ENCODE measurements around the gene CHD5.
"Not testable (repeated sequence)": the region's sequence is repeated elsewhere in the genome, so short reads cannot be mapped to it uniquely, and the experiment has no call there.

The CHD5 gene

DNA sequence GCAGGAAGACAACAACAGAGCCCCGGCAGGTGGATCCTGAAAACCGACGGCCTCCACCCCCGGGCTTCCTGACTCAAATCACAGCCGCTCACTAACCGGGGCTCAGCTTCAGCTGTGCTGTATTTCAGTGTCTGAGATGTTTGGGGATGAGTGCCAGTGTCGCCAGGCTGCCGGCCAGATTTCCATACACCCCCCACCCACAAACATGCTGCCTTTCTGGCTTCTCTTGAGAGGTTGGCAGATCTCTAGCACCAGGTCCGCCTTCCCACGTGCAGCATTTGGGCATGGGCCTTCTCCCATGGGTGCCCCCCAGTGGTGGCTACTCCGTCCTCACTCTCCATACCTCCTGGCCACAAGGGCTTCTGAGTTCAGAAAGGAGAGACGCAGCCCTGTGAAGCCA, 99.7 kb downstream of the CHD5 start:
- no peak for DNase-seq

DNA sequence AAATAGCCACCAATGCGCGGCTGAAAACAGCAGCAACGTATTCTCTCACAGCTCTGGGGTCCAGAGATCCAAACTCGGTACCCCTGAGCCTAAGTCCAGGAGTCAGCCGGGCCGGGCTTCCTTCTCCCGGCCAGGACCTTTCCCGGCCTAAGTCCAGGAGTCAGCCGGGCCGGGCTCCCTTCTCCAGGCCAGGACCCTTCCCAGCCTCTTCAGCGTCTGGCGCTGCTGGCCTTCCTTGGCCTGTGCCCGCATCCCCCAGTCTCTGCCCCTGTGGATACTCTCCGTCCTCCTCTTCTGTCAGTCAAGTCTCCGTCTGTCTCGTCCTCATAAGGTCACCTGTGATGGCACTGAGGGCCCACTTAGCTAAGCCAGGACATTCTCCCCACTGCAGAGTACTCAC, 102.2 kb downstream of the CHD5 start:
- DNase-seq = no peak

DNA sequence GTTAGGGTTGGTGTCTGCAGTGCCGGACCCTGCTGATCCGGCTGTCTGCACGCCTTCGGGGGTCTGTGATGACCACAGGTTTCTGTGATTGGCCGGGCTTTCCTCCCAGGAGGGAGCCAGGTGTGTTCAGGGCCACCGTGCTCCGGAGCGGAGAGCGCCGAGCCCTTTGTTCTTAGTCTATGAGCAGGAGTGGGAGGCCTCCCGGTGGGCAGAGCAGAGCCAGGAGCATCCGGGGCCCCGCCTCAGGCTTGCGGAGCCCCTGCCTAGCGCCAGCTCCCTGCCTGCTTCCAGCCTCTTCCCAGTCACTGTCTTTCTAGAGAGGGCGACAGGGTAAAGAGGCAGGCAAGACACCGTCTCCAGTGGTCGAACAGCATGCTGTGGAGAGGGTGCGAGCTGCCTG, 102.6 kb downstream of the CHD5 start:
- no peak for DNase-seq

DNA sequence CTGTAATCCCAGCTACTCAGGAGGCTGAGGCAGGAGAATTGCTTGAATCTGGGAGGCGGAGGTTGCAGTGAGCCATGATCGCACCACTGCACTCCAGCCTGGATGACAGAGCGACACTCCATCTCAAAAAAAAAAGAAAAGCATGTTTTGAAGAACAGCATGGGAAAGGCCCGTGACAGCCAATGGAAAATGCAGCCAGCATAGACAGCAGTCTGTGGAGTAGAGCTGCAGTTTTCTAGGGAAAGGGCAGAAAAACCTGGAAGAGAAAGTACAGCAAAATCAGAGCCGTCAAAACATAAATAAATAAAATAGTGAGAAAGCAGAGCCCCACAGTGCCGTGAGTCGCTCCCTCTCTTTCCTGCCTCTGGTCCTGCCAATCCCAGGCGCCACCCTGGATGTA, 103.1 kb downstream of the CHD5 start:
- not testable (repeated sequence) for DNase-seq

DNA sequence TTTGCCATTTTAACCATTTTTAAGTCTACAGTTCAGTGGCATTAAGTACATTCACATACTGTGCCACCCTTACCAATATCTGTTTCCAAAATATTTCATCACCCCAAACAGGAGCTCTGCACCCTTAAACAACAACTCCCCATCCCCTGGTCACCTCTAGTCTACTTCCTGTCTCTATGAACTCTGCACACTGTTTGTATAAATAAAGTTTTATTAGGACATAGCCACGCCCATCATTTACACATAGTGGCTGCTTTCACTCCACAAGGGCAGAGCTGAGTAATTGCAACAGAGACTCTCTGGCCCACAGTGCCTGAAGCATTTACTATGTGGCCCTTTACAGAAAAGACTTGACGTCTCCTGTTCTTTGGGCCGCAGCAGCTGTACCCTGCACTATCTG, 104.4 kb downstream of the CHD5 start:
- DNase-seq = no peak

DNA sequence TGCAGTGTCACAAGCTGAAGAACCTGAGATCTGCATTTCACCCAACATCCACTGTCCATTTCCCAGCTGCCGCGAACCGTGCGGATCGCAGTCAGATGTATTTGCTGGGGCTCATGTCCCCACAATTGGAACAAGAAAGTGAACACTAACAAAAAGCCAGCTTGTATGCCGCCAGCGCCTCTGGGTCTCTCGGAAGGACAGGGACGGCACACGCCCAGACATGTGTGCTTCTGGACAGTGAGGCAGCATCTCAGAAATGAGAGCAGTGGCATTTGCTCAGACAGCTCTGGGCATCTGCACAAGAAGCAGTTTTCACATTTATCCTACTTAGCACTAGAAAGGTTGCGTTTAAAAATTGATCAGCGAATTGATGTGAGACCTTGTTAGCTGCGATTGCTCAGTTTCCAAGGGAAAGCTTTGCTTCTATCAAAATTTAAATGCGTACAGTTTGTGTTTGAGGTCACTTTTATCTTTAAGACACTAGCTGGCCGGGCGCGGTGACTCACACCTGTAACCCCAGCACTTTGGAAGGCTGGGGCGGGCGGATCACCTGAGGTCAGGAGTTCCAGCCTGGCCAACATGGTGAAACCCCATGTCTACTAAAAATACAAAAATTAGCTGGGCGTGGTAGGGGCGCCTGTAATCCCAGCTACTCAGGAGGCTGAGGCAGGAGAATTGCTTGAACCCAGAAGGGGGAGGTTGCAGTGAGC, 105.8 kb downstream of the CHD5 start:
- no peak for DNase-seq

DNA sequence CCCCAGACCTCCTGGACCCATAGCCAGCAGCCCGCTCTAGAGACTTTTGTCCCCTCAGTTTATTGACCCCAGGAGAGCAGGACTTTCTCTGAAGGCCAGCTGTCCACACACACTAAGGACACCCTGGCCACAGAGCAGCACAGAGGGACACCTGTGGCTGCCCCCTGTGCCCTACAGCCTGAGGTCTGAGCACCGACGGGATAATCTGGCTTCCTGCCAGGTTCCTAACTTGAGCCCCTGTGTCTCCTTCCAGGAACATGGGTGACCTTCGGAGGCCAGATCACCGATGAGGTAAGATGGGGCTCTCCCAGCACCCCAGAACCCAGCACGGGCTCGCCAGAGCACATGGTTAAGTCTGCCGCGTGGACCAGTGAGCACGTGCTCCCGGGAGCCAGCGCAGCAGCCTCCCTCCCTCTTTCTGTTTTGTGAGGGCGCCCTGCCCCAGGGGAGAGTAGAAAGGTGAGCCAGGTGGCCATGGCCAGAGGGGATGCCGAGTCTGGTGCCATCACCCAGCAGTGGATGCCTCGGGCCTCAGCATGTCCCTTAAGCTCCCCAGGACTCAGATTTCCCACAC, 106.6 kb downstream of the CHD5 start:
- DNase-seq = no peak

DNA sequence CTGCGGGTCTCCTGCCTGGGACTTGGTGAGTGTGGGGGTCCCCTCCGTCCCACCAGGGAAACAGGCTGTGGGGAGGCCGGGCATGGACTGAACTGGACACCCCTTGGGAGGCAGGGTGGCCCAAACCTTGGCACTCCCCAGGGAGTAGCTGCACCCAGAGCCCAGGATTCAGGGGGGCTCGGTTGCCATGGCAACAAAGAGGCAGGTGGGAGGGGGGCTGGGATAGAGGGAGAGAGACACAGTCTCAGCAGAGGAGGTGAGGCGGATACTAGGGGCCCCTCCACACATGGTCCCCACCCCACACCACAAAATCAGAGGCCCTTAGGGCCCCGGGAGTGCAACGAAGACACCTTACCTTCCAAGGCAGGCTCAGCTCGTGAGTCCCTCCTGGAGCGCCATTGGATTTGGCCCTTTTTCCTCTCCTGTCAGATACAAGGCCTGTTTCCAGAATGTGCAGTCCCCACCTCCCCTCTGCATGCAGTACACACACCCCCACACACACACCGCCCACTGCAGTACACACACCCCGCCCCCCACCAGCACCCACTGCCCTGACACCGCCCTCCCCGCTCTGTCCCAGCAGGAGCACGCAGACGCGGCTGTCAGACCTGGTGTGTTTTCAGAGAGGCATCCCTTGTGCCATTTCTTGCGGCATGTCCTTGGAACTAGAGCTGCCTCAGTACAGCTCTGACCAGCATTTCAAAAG, 107.2 kb downstream of the CHD5 start:
- no peak for DNase-seq

DNA sequence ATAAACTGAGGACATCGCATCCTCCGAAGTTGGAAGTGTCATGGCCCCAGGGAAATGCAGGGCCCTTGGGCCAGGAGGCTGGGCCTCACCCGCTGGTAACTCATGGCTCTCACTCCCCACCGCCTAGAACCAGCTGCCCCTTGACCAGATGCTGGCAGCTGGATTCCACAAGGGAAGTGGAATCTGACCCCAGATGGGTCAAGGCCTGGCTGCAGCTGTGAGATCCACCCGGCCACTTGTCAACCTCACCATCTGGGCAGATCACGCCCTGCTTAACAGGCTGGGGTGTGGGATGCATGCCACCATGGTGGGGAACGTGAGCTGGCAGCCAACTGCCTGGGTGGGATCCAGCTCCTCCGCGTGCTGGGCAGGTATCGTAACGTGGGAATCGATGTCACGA, 108.9 kb downstream of the CHD5 start:
- DNase-seq = no peak

DNA sequence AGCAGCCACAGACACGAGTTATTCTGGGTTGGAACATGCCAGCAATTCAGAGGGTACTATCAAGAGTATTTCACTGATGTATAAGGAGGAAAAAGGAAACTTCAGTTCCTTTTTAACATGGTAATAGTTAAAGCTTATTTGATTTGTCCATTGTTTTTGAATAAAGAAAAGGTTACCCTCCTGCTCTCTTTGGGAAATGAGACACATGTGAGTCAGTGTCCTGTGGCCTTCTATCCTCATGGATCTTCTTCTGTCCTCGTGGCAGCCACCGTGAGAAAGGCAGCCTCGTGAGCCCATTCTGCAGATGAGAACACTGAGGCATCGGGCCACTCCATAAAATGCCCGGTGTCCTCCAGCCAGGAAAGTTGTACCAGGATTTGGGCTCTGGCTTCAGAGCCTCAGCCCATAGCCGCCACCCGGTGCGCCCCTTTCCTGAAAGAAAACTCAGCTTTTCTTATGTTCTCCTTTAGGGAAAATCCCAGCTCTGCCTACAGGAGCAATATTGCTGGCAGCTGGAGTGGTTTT, 109.6 kb downstream of the CHD5 start:
- DNase-seq = no peak

DNA sequence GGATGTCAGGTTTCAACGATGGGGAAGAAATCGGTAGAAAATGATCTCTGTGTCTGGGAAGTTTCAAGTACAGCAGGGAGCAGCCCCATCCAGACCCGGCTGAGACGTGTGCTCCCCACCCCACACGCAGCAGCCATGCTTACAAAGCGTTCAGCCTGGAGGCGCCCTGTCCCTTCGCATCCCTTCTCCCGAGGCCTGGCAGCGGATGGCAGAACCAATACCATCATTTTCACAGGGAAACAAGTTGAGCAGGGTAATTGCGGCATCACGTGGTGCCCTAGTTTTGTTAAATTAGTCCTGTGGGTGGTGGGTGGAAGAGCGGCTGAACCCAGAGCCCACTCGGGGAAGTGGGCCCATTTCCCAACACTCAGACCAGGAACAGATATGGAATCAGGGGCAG, 110.5 kb downstream of the CHD5 start:
- no peak for DNase-seq

DNA sequence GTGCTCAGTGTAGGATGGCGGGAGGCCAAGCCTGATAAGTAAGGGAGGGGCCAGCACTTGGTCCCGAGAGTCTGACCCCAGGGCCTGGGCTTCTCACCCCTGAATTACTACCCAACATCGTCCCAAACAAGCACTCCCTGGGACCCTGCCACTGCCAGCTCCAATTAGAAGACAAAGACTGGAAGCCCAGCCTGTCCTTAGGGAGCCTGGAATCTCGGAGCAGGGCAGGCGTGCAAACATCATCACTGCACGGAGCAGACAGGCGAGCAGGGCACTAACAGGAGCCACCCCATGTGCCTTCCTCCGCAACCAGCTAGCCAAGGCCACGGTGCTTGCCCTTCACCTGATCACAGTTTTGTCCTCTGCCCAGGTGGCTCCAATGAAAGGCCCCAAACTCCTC, 111.2 kb downstream of the CHD5 start:
- no peak for DNase-seq

DNA sequence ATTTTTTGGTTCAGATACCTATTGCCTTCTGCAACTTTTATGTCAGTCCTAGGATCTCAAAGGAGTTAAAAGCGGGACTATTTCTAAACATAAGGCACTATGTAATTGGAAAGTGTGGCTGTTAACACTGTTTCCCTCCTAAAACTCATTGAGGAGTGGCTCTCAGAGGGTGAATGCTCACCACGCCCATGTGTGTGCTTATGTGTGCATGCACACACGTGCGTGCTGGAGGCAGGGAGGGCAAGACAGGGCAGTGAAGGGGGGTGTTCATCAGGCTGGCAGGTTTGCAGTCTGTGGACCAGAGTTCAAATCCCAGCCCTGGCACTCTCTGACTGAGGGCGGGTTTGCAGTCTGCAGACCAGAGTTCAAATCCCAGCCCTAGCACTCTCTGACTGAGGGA, 112.0 kb downstream of the CHD5 start:
- DNase-seq = no peak

DNA sequence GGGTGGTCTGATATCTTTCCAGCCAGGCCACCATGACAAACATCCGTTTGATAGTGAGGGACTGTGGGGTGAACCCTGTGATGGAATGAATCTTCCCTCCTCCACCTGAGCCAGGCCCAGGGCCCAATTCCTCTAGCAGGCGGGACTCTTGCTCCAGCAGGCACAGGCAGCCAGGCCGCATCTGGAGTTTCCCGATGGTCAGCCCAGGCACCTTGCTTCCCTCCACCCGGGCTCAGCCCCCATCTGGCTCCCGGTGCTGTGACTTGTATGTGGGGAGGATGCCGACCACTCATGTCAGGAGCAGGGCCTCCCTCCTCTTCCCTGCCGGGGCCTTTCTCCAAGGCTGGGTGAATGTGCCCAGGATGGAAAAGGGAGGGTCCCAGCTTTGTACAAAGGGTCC, 113.4 kb downstream of the CHD5 start:
- DNase-seq = no peak

DNA sequence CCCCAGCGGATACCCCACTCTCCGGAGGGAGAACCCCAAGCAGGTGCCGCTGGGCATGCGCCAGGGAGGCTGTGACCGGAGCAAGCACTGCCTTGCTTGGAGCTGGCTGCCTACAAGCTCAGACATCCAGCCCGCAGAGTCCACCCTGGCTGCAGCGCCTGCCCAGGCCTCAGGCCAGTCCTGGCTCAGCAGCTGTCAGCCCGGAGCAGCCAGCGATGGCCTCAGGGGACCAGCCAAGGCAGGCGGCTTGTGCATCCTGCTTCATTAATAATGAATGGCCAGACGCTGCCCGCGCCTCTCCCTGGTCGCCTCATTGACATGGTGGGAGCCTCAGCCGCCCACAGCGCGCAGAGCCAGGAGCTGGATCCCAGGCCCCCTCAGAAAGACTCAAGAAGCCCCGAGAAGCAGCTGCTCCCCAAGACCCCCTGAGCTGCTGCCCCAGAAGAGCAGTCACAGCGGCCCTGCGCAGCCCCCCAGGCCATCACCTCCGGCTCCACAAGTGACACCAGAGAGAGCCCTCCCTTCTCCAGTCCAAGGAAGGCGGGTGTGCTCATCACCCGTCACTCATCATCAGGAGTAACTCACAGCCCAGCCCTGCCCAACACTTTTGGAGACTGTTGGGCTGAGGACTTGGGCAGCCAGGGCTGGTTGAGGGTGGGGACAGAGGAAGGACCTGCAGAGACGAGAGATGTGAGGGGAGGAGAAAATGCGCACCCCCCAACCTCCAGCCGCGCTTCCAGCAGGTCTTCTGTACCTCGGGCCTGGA, 114.8 kb downstream of the CHD5 start:
- DNase-seq = no peak

DNA sequence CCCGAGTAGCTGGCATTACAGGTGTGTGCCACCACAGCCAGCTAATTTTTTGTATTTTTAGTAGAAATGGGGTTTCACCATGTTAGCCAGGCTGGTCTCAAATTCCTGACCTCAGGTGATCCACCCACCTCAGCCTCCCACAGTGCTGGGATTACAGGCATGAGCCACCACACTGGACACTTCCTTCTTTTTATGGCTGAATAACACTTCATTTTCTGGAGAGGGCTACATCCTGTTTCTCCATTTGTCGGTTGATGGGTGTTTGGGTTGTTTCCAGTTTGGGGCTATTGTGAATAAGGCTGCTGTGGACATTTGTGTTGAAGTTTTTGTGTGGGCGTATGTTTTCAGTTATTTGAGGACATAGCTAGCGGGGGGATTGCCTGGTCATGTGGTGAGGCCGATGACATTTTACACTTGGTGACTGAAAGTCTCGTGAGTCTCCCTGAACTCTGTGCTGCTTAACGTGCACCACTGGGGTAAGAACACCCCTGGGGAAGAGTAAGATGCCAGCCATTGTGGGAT, 116.5 kb downstream of the CHD5 start:
- not testable (repeated sequence) for DNase-seq

DNA sequence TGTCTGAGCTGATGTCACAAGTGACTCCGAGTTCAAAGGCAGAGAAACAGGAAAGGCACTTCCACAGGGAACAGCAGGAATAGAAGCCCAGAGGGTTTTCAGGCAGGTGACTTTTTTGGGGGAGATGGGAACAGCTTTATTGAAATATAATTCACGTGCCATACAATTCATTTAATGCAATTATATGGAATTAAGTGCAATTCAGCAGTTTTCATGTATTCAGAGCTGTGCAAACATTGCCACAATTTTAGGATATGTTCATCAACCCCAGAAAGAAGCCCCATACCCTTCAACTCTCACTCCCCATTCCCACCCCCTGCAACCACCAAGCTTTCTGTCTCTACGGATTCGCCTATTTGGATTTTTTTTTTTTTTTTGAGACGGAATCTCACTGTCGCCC, 117.5 kb downstream of the CHD5 start:
- no peak for DNase-seq

DNA sequence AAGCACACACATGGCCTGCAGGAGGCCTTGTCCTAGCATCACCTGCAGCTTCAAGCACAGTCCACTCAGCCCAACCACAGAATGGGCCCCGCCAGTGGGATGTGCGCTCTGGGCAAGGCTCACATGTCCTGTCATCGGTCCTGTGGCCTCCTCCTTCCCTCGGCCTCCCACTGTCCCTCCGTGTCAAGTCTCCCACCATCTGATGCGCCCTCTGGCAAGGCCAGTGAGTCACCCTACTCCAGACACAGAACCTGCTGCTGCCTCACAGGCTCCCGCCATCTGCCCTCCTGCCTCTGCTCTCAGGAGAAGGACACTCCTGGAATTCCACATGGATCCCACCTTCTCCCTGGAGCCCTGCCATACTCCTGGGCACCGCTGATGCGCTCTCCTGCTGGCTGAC, 120.3 kb downstream of the CHD5 start:
- no peak for DNase-seq

DNA sequence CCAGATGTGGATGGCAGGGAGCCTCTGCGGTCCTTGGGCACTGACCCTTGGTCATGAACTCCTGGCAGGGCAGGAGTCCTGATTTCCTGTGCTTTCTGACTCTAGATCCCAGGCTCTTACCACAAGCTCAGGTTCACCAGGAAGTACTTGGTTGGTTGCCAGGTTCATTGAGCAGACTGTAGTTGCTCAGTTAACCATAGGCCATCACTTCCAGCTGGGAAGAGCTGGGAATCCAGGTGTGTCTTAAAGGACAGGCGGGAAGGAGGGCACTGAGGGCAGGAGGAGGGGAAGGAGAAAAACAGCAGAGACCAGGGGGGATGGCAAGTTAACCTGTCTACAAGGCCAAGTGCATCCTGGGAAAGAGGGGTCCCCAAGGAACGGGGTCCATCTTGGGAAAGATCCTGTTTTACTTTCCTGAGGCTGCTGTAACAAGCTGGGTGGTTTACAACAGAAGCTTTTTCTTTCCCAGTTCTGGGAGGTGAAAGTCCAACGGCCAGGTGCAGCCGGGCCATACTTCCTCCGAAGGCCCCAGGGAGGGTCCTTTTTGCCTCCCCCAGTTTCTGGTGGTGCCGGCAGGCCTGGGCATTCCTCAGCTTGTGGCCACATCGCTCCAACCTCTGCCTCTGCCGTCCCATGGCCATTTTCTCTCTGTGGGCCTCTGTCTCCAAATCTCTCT, 122.8 kb downstream of the CHD5 start:
- DNase-seq = no peak

DNA sequence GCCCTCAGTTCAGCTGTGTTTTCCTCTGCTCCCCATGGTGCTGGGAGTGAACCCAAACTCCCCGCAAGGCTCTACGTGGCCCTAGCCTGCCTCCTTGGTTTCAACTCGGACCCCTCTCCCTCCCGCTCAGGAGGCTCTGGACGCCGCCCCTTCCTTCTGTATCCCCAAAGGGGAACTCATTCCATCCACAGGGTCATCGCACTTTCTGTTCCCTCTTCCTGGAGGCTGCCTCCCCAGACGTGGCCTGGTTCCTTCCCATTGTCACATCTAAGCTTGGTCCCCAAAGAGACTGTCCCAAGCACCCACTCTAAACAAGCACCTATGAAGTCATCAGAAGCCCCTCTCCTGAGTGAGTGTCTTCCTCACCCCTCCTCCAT, 123.6 kb downstream of the CHD5 start:
- DNase-seq = no peak

DNA sequence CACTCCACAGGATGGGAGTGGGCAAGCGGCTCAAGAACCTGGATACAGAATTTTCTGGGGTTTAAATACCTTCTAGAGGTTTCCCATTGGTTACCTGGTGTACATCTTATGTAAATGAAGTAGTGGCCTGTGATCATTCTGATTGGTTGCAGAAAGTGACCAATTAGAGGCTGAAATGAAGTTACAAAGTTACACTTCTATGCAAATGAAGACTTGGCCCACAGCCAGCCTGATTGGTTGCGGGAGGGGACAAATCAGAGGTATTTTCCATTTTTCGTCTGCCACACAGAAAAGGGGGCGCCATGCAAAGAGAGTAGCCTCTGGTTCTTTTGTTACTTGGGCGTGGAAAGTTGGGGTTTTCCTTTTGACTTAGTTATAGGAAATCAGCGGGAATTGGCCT, 125.5 kb downstream of the CHD5 start:
- no peak for DNase-seq

DNA sequence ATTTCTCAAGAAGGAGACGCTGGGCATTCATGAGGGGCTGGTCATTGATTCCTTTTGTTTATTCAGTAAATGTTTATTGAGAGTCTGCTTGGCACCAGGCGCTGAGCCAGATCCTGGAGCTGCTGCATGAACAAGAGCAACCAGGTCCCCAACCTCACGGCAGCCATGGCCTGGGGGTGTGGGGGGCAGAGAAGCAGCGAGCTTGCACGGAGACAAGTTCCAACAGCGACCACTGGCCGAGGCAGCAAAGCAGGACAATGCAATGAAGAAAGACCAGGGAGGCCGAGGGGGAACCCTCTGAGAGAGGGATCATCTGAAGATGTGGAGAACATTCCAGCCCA, 126.9 kb downstream of the CHD5 start:
- no peak for DNase-seq

Measured in fibroblast of skin of right quadriceps (primary cell).